ENCODE data around the gene ALDOC.

- TF ChIP-seq CTCF (IDR thresholded peaks at IDR 0.05) (peak; percentile 47), EZH2 (IDR thresholded peaks at IDR 0.05; ENCODE audit: borderline replicate concordance, insufficient read depth, low read depth, low read length, poor library complexity, severe bottlenecking) (no peak)
Observed at GRCh38 chr17:28548417-28549130, 28.1 kb downstream of the ALDOC start.

Data from B cell (primary cell).